ENCODE measurements around the gene ABCD1. TPM values are rescaled to one million over a fixed set of nuclear protein-coding genes. Genes with fewer than 3 reads are reported as not detected.

The ABCD1 gene
- polyA plus RNA-seq, 2 of the 4 experiments (the other 2 are of a cell fraction) = 1.7 to 3.8 TPM

GRCh38 chrX:153780678-153781427 lies 56.2 kb downstream of the ABCD1 start, which contains the start of gene SRPK3:
Gene SRPK3, plus strand, starts transcription at chrX:153781041. Its CDS starts 46 bp downstream, at chrX:153781087.
- Histone ChIP-seq H3K9me3 (no peaks in the 10 kb centered on the region), H3K27ac (no peak within 1 kb of the TSS), H3K4me2 (no peak within 1 kb of the TSS), H3K4me3 (no peak within 1 kb of the TSS), H3K4me1 (no peaks in the 10 kb centered on the region)
- 85% methylated on average over 33 of the region's 52 CpGs for WGBS (ENCODE audit: missing lambda C conversion rate)
- FAIRE-seq (no peak), DNase-seq (ENCODE audit: low read depth in 1 of 2, low spot score in 1 of 2) (no peak), ATAC-seq (no peak)
- CTCF ChIA-PET = interaction anchor here (1.5 to 4.9 kb wide), 4 partner anchors 13 to 142 kb away, joined by 3 to 27 read pairs (median 6); partner anchors contain the start of gene PLXNB3
- no peak for TF ChIP-seq ZNF302 (CRISPR knock-in tag; IDR thresholded peaks at IDR 0.05)
- no peak for TF ChIP-seq SREBF2 (IDR thresholded peaks at IDR 0.05)
- TF ChIP-seq FOXS1 (CRISPR knock-in tag; IDR thresholded peaks at IDR 0.05) = no peak
- no peak for TF ChIP-seq NPAS2 (CRISPR knock-in tag; IDR thresholded peaks at IDR 0.05; ENCODE audit: borderline replicate concordance)
- TF ChIP-seq MAZ (IDR thresholded peaks at IDR 0.05; ENCODE audit: borderline replicate concordance, low read depth, low read length) = no peak
- TF ChIP-seq, protein P1, sequence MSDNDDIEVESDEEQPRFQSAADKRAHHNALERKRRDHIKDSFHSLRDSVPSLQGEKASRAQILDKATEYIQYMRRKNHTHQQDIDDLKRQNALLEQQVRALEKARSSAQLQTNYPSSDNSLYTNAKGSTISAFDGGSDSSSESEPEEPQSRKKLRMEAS (IDR thresholded peaks at IDR 0.05) = no peak
- no peak for TF ChIP-seq HOXA7 (CRISPR knock-in tag; IDR thresholded peaks at IDR 0.05)
- no peak for TF ChIP-seq CHD2 (IDR thresholded peaks at IDR 0.05; ENCODE audit: low read length, partially characterized antibody)
- TF ChIP-seq HEYL (CRISPR knock-in tag; IDR thresholded peaks at IDR 0.05) = no peak
- TF ChIP-seq JUNB (IDR thresholded peaks at IDR 0.05) = no peak
- TF ChIP-seq EP300 (IDR thresholded peaks at IDR 0.05) = no peak
- no peak for TF ChIP-seq RFX5 (IDR thresholded peaks at IDR 0.05)
- TF ChIP-seq ELK1 (IDR thresholded peaks at IDR 0.05; ENCODE audit: low read depth, low read length) = no peak
- TF ChIP-seq, protein P2, sequence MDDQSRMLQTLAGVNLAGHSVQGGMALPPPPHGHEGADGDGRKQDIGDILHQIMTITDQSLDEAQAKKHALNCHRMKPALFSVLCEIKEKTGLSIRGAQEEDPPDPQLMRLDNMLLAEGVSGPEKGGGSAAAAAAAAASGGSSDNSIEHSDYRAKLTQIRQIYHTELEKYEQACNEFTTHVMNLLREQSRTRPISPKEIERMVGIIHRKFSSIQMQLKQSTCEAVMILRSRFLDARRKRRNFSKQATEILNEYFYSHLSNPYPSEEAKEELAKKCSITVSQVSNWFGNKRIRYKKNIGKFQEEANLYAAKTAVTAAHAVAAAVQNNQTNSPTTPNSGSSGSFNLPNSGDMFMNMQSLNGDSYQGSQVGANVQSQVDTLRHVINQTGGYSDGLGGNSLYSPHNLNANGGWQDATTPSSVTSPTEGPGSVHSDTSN (IDR thresholded peaks at IDR 0.05) = no peak
- no peak for TF ChIP-seq TP53 (CRISPR knock-in tag; IDR thresholded peaks at IDR 0.05)
- TF ChIP-seq HOXB5 (CRISPR knock-in tag; IDR thresholded peaks at IDR 0.05) = no peak
- TF ChIP-seq HOXB13 (CRISPR knock-in tag; IDR thresholded peaks at IDR 0.05; ENCODE audit: low read depth) = no peak
- TF ChIP-seq POLR2A (IDR thresholded peaks at IDR 0.05; ENCODE audit: low read length) = no peak
- POLR2A ChIA-PET = interaction anchor here (1.0 kb wide), 1 partner anchor 14 kb away, joined by 3 read pairs; the partner anchor contains the start of genes IDH3G and SSR4

GRCh38 chrX:153781428-153782047 lies 56.9 kb downstream of the ABCD1 start:
- FAIRE-seq = no peak
- TF ChIP-seq HEYL (CRISPR knock-in tag; IDR thresholded peaks at IDR 0.05) (no peak), RAD21 (conservative IDR thresholded peaks at IDR 0.05 in 1 of 2, IDR thresholded peaks at IDR 0.05 in 1 of 2) (no peak), TP53 (CRISPR knock-in tag; IDR thresholded peaks at IDR 0.05) (no peak), RCOR1 (IDR thresholded peaks at IDR 0.05; ENCODE audit: low read depth, low read length) (no peak), KDM5A (IDR thresholded peaks at IDR 0.05) (no peak), NPAS2 (CRISPR knock-in tag; IDR thresholded peaks at IDR 0.05; ENCODE audit: borderline replicate concordance) (no peak), CBX2 (IDR thresholded peaks at IDR 0.05; ENCODE audit: borderline replicate concordance, low read depth) (no peak), REST (IDR thresholded peaks at IDR 0.05) (no peak), EHMT2 (IDR thresholded peaks at IDR 0.05; ENCODE audit: low read depth) (no peak)
- WGBS (ENCODE audit: missing lambda C conversion rate) = 84% methylated on average over 19 of the region's 24 CpGs
- peak; percentile 6 to 10; a peak in 2 of 6 replicates for ATAC-seq
- Histone ChIP-seq H3K4me1 (no peaks in the 10 kb centered on the region), H3K4me2 (no peak overlapping the region), H3K4me3 (no peak overlapping the region), H3K27ac (no peak overlapping the region), H3K9me3 (no peaks in the 10 kb centered on the region)
- no peak for DNase-seq (ENCODE audit: low read depth in 1 of 2, low spot score in 1 of 2)
- ChIA-PET POLR2A (interaction anchor here (1.0 kb wide), 1 partner anchor 13 kb away, joined by 3 read pairs; the partner anchor contains the start of genes IDH3G and SSR4), CTCF (interaction anchor here (1.0 to 4.9 kb wide), 4 partner anchors 11 to 55 kb away, joined by 3 to 27 read pairs (median 4); partner anchors contain the start of gene PLXNB3)

Measured in A549 (cell line).